Measurements from ENCODE around the gene PTPRK.

Gene PTPRK

DNA sequence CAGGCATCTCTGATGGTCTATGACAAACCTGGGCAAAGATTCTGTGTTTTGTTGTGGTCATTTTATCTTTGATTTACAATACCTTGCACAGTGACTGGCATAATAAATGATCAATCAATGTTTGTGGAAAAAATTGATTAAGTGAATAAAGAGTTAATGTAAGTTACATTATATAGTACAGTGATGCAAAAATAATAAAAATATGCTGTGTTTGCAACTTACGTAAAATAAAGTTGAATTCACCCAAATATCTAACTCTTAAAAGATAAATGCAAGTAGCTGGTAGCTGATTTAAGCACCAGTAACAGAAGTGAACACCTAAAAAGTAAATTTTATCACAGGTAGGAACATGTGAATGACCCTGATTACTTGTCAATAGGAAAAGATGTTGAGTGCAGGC lies 443.6 kb downstream of the PTPRK start:
- no peak overlapping the region for H3K4me3 ChIP-seq (replicated peaks in 1 of 2; ENCODE audit: low read depth in 2 of 2, low read length in 2 of 2)
- TF ChIP-seq, protein P1, sequence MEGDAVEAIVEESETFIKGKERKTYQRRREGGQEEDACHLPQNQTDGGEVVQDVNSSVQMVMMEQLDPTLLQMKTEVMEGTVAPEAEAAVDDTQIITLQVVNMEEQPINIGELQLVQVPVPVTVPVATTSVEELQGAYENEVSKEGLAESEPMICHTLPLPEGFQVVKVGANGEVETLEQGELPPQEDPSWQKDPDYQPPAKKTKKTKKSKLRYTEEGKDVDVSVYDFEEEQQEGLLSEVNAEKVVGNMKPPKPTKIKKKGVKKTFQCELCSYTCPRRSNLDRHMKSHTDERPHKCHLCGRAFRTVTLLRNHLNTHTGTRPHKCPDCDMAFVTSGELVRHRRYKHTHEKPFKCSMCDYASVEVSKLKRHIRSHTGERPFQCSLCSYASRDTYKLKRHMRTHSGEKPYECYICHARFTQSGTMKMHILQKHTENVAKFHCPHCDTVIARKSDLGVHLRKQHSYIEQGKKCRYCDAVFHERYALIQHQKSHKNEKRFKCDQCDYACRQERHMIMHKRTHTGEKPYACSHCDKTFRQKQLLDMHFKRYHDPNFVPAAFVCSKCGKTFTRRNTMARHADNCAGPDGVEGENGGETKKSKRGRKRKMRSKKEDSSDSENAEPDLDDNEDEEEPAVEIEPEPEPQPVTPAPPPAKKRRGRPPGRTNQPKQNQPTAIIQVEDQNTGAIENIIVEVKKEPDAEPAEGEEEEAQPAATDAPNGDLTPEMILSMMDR (IDR thresholded peaks at IDR 0.05; ENCODE audit: low read depth, low read length), result no peak
- no peak for DNase-seq (ENCODE audit: low read depth in 2 of 2)

GRCh38 chr6:128074567-128074966 lies 445.8 kb downstream of the PTPRK start:
- DNase-seq (ENCODE audit: low read depth in 2 of 2), result no peak
- H3K4me3 ChIP-seq (replicated peaks in 1 of 2; ENCODE audit: low read depth in 2 of 2, low read length in 2 of 2), result no peak overlapping the region
- TF ChIP-seq, protein P1 (IDR thresholded peaks at IDR 0.05; ENCODE audit: low read depth, low read length), result no peak

- TF ChIP-seq, protein P1 (IDR thresholded peaks at IDR 0.05; ENCODE audit: low read depth, low read length), result no peak
- no peak overlapping the region for H3K4me3 ChIP-seq (replicated peaks in 1 of 2; ENCODE audit: low read depth in 2 of 2, low read length in 2 of 2)
- DNase-seq (ENCODE audit: low read depth in 2 of 2), result no peak
These were observed 447.0 kb downstream of the PTPRK start for GRCh38 chr6:128073389-128073788.

DNA sequence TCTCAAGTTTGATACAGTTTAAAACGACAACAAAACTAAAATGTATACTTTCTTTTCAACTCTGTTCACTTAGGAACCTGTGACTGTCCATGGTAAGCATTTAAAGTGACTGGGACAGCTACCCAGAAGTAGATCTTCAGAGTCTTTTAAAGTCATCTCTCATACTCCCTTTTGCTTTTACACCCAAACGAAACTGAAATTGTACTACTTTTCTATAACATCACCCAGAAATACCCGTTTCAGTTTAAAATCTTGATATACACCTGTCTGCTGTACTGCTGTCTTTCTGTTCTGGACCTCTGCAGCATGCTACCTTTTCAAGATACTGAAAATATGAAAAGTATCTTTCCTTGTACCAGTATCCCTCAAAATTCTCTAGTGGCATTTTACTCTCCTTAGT lies 449.2 kb downstream of the PTPRK start:
- no peak for DNase-seq (ENCODE audit: low read depth in 2 of 2)
- TF ChIP-seq, protein P1 (IDR thresholded peaks at IDR 0.05; ENCODE audit: low read depth, low read length), result no peak
- H3K4me3 ChIP-seq (replicated peaks in 1 of 2; ENCODE audit: low read depth in 2 of 2, low read length in 2 of 2), result no peak overlapping the region

- TF ChIP-seq, protein P1 (IDR thresholded peaks at IDR 0.05; ENCODE audit: low read depth, low read length), result no peak
- DNase-seq (ENCODE audit: low read depth in 2 of 2), result peak; percentile 20 to 56
- no peak overlapping the region for H3K4me3 ChIP-seq (replicated peaks in 1 of 2; ENCODE audit: low read depth in 2 of 2, low read length in 2 of 2)
These were observed 450.0 kb downstream of the PTPRK start for GRCh38 chr6:128070406-128070805.

DNA sequence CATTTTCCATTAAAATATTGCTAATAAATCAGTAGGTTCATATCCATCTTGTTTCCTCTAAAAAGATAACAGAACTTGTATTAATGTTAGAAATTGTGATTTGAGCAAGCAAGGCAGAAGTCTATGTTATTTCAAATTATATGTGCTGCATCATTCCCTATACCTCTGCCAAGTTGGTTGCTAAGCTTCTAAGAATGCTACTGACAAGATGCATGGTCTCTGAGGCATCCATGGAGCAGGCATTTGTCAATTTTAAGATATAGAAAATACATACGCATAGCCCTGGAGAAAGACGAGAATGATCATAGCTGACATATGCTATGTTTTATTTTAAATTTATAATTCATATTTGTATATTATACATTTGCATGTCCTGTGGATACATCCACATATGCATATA lies 451.2 kb downstream of the PTPRK start:
- TF ChIP-seq, protein P1 (IDR thresholded peaks at IDR 0.05; ENCODE audit: low read depth, low read length), result no peak
- H3K4me3 ChIP-seq (replicated peaks in 1 of 2; ENCODE audit: low read depth in 2 of 2, low read length in 2 of 2), result no peak overlapping the region
- peak; percentile 62 to 86 for DNase-seq (ENCODE audit: low read depth in 2 of 2)

DNA sequence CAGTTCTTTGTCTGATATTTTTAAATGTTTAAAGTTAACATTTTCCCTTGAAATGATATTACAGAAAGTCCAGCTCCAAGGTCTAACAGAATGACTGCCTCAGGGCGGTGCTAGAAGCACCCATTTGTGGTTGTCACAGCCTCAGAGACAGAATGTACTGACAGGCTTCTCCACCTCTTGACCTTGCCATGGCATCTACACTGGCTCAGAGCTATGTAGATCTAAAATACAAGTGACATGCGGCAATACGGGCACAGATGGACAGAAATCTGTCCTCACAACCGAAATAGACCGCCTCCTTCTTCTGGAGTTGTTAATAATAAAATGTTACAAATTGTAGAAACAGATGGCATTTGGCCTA lies 452.3 kb downstream of the PTPRK start:
- TF ChIP-seq, protein P1 (IDR thresholded peaks at IDR 0.05; ENCODE audit: low read depth, low read length), result no peak
- no peak overlapping the region for H3K4me3 ChIP-seq (replicated peaks in 1 of 2; ENCODE audit: low read depth in 2 of 2, low read length in 2 of 2)
- peak in 1 of 2 donors; percentile 3 for DNase-seq (ENCODE audit: low read depth in 2 of 2)

All from cardiac fibroblast (primary cell).